PFSK-1 (cell line): ENCODE data around the gene IFNB1.

Experiments used
- FOXP2 ChIP-seq: optimal IDR thresholded peaks from 2 replicates; pipeline ENCODE3; 2011; ENCODE audit warnings: borderline replicate concordance, control low read depth, inconsistent platforms; ENCODE audit not compliant: insufficient read depth; ENCODE audit errors: extremely low read length, extremely low read depth
- POLR2AphosphoS5 ChIP-seq: IDR thresholded peaks from 2 replicates; pipeline ENCODE4 v1.6.1; 2012; ENCODE audit warnings: low read depth, mild to moderate bottlenecking, control low read depth, low read length, moderate library complexity
- REST ChIP-seq, 2 experiments: IDR thresholded peaks; 2 replicates each; pipeline versions ENCODE4 v1.6.1 to v1.8.0; 2011 to 2012; ENCODE audit warnings: low read depth in 2 of 2, low read length in 2 of 2, control low read depth in 1 of 2, inconsistent platforms in 1 of 2, mild to moderate bottlenecking in 1 of 2, moderate library complexity in 1 of 2; ENCODE audit not compliant: insufficient read depth in 1 of 2
- SIN3A ChIP-seq: IDR thresholded peaks from 2 replicates; pipeline ENCODE4 v1.6.1; 2012; ENCODE audit warnings: mild to moderate bottlenecking, low read length, moderate library complexity, borderline replicate concordance; ENCODE audit not compliant: insufficient read depth
- TAF1 ChIP-seq: IDR thresholded peaks from 2 replicates; pipeline ENCODE4 v1.6.1; 2012; ENCODE audit warnings: low read length, control low read depth, borderline replicate concordance; ENCODE audit not compliant: insufficient read depth

GRCh38 chr9:21028466-21028865 lies 49.3 kb downstream of the IFNB1 start:
- TF ChIP-seq POLR2AphosphoS5 = no peak
- TF ChIP-seq SIN3A = no peak
- no peak for TF ChIP-seq TAF1
- TF ChIP-seq REST (IDR thresholded peaks at IDR 0.05; ENCODE audit: insufficient read depth in 1 of 2, low read depth in 2 of 2, low read length in 2 of 2) = no peak
- no peak for TF ChIP-seq FOXP2
